Astrocyte of the spinal cord (primary cell): ENCODE data around the gene FBXL17.

Experiments
- DNase-seq: peaks from one replicate; pipeline ENCODE4 v3.0.0; 2011; ENCODE audit warnings: low read depth, low spot score
- H3K4me3 ChIP-seq: 2 replicates; pipeline ENCODE4 v1.5.1; 2011; ENCODE audit warnings: low read depth, mild to moderate bottlenecking, low read length, moderate library complexity
- CTCF ChIP-seq: IDR thresholded peaks from 2 replicates; pipeline ENCODE4 v1.5.1; 2012; ENCODE audit warnings: low read depth, mild to moderate bottlenecking, low read length, inconsistent platforms
- in situ Hi-C: cut with HindIII; loops from 2 replicates; pipeline ENCODE4 v1.10.0; 2017; ENCODE audit warnings: low sequenced_read_pairs

The FBXL17 gene

DNA sequence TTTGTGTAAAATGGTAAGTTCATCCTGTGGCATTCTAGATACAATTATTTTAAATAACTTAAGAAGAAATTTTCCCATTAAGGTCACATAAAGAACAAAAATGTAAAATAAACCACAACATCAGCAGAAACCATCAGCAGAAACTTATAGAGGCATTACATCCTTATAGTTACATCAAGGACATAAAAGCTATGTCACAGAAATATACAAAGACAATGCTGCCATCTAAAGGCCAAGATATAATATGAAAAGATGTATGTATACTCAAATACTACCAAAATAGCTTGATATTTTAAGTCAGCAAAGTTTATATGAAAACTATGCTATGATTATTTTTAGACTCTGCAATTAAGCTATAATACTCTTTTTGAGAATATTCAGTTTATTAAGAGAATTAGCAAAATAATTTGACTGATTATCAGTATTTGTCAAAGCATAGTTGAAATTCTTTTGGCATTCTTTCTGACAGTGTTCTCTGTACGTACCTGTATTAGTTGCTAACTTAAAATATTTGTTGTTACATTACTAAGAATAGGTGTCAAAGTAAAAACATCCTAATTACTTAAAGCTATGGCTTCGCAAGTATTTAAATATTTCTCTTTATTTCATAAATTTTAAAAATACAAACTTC is 36.2 kb downstream of the FBXL17 start:
- in situ Hi-C loops = no loop called here
- peak; percentile 14 for TF ChIP-seq CTCF
- no peak overlapping the region for H3K4me3 ChIP-seq
- peak; percentile 64 for DNase-seq

- no peak for DNase-seq
- no peak for TF ChIP-seq CTCF
- in situ Hi-C loops = no loop called here
- no peak overlapping the region for H3K4me3 ChIP-seq
Observed at GRCh38 chr5:108344103-108344822, 37.6 kb downstream of the FBXL17 start.

DNA sequence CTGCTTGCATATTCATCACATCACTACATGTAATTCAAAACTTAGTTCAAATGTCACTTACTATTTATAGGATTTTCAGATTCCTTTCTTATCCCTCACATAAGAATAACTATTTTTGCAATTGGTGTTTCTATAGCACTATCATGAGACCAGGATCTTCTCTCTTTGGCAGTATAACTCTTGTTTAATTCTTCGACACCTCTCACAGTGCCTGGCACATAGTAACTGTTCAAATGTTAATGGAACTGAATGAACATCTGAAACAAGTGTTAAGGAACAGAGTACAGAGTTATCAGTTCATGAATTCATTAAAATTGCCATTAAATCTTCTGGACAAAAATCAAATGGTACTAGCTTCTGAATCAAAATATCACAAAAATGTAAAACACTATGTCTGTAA is 40.0 kb downstream of the FBXL17 start:
- TF ChIP-seq CTCF = no peak
- in situ Hi-C loops = no loop called here
- no peak for DNase-seq
- no peak overlapping the region for H3K4me3 ChIP-seq

GRCh38 chr5:108340131-108340530 is 41.8 kb downstream of the FBXL17 start:
- no peak for DNase-seq
- no peak for TF ChIP-seq CTCF
- no peak overlapping the region for H3K4me3 ChIP-seq
- in situ Hi-C loops = no loop called here

DNA sequence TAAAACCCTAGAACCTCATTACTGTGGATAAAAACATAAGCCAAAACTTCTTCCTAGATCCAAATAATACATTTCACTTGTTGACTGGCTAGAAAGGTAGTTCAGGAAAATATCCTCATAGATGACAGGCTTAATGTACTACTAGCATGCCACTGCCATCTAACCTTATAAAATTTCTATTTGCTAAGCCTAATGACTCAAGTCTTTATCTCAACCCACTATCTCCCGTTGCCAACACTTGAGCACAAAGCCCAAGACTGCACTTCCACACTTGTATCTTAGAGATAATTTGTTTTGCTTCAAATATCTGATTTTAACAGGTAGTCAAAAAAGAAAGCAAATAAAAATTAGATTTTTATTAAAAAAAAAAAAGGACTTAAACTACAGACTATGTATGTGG is 42.7 kb downstream of the FBXL17 start:
- DNase-seq = no peak
- in situ Hi-C loops = no loop called here
- H3K4me3 ChIP-seq = no peak overlapping the region
- TF ChIP-seq CTCF = no peak

- no peak for DNase-seq
- TF ChIP-seq CTCF = no peak
- in situ Hi-C loops = no loop called here
- no peak overlapping the region for H3K4me3 ChIP-seq
Observed at GRCh38 chr5:108334225-108334624, 47.7 kb downstream of the FBXL17 start.
